GM10847 (cell line): ENCODE results near the gene SHISA9.

Experiments
- POLR2A ChIP-seq: IDR thresholded peaks from 2 replicates; pipeline ENCODE4 v1.6.1; 2011; ENCODE audit not compliant: insufficient read length; ENCODE audit errors: extremely low read depth

The SHISA9 gene

GRCh38 chr16:12893050-12893750 is 8.2 kb upstream of the SHISA9 start:
- no peak for TF ChIP-seq POLR2A

GRCh38 chr16:12896562-12896961 is 4.8 kb upstream of the SHISA9 start:
- no peak for TF ChIP-seq POLR2A

- no peak for TF ChIP-seq POLR2A
These were observed 2.8 kb upstream of the SHISA9 start for GRCh38 chr16:12898551-12898950.

- TF ChIP-seq POLR2A: no peak
These were observed 1.8 kb upstream of the SHISA9 start for GRCh38 chr16:12899529-12900143.

- TF ChIP-seq POLR2A: no peak
These were observed 1.2 kb upstream of the SHISA9 start for GRCh38 chr16:12900156-12900555.

- TF ChIP-seq POLR2A: no peak
These were observed 697 bp upstream of the SHISA9 start for GRCh38 chr16:12900599-12901203.

GRCh38 chr16:12901204-12901596 is 198 bp upstream of the SHISA9 start:
- no peak for TF ChIP-seq POLR2A

- no peak for TF ChIP-seq POLR2A
These were observed 1.3 kb downstream of the SHISA9 start for GRCh38 chr16:12902511-12903372.

GRCh38 chr16:12903407-12904328 is 2.3 kb downstream of the SHISA9 start:
- no peak for TF ChIP-seq POLR2A

GRCh38 chr16:12904329-12904671 is 2.9 kb downstream of the SHISA9 start:
- no peak for TF ChIP-seq POLR2A

GRCh38 chr16:12906271-12906670 is 4.9 kb downstream of the SHISA9 start:
- TF ChIP-seq POLR2A: no peak

- TF ChIP-seq POLR2A: no peak
These were observed 5.5 kb downstream of the SHISA9 start for GRCh38 chr16:12906765-12907516.

GRCh38 chr16:12907670-12908233 is 6.4 kb downstream of the SHISA9 start:
- no peak for TF ChIP-seq POLR2A

- no peak for TF ChIP-seq POLR2A
These were observed 15.8 kb downstream of the SHISA9 start for GRCh38 chr16:12917246-12917645.

- no peak for TF ChIP-seq POLR2A
These were observed 16.3 kb downstream of the SHISA9 start for GRCh38 chr16:12917653-12918052.
